Endothelial cell of coronary artery (primary cell): ENCODE measurements around the gene LRWD1. TPM values are rescaled to one million over a fixed set of nuclear protein-coding genes. Genes with fewer than 3 reads are reported as not detected.

Source experiments
- total RNA-seq: library from RNA; depleted of rRNA; stranded (reverse); fragments of >200 nt; gene quantifications from 2 replicates; pipeline ENCODE4 v1.2.3, GENCODE V29; 2014

The LRWD1 gene
- 23.4 and 26.4 TPM in 2 replicates for total RNA-seq

GRCh38 chr7:102464577-102465280 lies at the start of gene LRWD1, which contains the start of gene ALKBH4:
TSS of gene LRWD1 (plus strand) at chr7:102464984. CDS start at chr7:102465081, 97 bp downstream.
TSS of gene ALKBH4 (minus strand) at chr7:102464863. CDS start at chr7:102464836, 27 bp downstream.

GRCh38 chr7:102433219-102434038 lies 31.4 kb upstream of the LRWD1 start, which contains the start of gene ORAI2:
TSS of gene ORAI2 (plus strand) at chr7:102433575. CDS start at chr7:102438957, 5,382 bp downstream.

GRCh38 chr7:102478314-102479208 lies 13.8 kb downstream of the LRWD1 start, which contains the start of gene POLR2J:
TSS of gene POLR2J (minus strand) at chr7:102478922. CDS start at chr7:102478860, 62 bp downstream.

GRCh38 chr7:102517550-102518147 lies 52.9 kb downstream of the LRWD1 start, which contains the start of gene RASA4B:
TSS of gene RASA4B (minus strand) at chr7:102517777. CDS start at chr7:102517710, 67 bp downstream.

Other genes starting within 250 kb of the LRWD1 start
- 0.90 and 1.7 TPM in 2 replicates for gene SH2B2, start 178.1 kb upstream of the LRWD1 start, total RNA-seq
- not detected in 2 replicates for gene SPDYE6, start 108.5 kb upstream of the LRWD1 start, total RNA-seq
- 10.8 and 14.2 TPM in 2 replicates for gene PRKRIP1, start 68.6 kb upstream of the LRWD1 start, total RNA-seq
- 64.3 and 74.0 TPM in 2 replicates for gene ORAI2, start 31.4 kb upstream of the LRWD1 start, total RNA-seq
- gene ALKBH4, start 121 bp upstream of the LRWD1 start, total RNA-seq: 8.6 and 12.1 TPM in 2 replicates
- gene POLR2J, start 13.9 kb downstream of the LRWD1 start, total RNA-seq: 29.0 and 31.5 TPM in 2 replicates
- 1.5 and 2.1 TPM in 2 replicates for gene RASA4B, start 52.8 kb downstream of the LRWD1 start, total RNA-seq
- 3.2 and 3.6 TPM in 2 replicates for gene UPK3BL2, start 78.7 kb downstream of the LRWD1 start, total RNA-seq
- not detected in 2 replicates for gene SPDYE2, start 86.2 kb downstream of the LRWD1 start, total RNA-seq
- 26.5 and 28.0 TPM in 2 replicates for gene POLR2J3, start 107.6 kb downstream of the LRWD1 start, total RNA-seq
- gene RASA4, start 151.8 kb downstream of the LRWD1 start, total RNA-seq: 3.7 and 7.8 TPM in 2 replicates
- gene UPK3BL1, start 177.8 kb downstream of the LRWD1 start, total RNA-seq: 2.4 and 14.8 TPM in 2 replicates
- not detected in 2 replicates for gene SPDYE2B, start 185.3 kb downstream of the LRWD1 start, total RNA-seq
- 2.6 and 3.0 TPM in 2 replicates for gene POLR2J2, start 206.7 kb downstream of the LRWD1 start, total RNA-seq